ENCODE measurements around the gene DNMBP. TPM values are rescaled to one million over a fixed set of nuclear protein-coding genes. Genes with fewer than 3 reads are reported as not detected.
"Not testable (repeated sequence)": the region's sequence is repeated elsewhere in the genome, so short reads cannot be mapped to it uniquely, and the experiment has no call there.

DNMBP gene
- total RNA-seq, 1 donor from 2014 or later: 7.7 TPM

DNA sequence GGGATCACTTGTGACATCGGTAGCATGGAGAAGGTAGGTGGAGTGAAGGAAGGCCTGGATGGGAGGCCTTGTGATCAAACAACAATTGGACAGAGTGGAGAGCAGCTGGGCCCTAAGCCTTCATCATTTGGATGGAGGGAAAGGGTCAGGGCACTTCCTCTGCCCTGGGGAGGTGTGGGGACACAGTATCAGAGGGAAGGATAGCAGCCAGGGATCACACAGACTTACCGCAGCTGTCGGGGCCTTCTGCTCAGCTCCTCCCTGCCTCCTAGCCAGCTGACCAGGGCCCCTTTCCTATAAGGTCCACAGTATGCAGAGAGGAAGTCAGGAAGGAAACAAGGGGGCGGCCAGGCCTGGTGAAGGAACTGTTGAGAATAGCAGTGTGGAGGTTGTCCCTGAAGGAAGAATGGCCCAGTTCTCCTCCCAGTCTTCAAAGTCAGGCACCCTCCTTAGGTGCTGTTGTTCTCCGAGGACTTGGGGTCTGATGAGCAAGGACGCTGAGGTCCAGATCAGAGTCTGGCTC is 165.3 kb downstream of the DNMBP start:
- H3K27ac ChIP-seq (replicated peaks): no peak overlapping the region
- TF ChIP-seq CTCF (IDR thresholded peaks at IDR 0.05; ENCODE audit: borderline replicate concordance): no peak
- H3K36me3 ChIP-seq: no peaks in the 10 kb centered on the region
- intact Hi-C loops (cut with micrococcal nuclease): no loop called here
- DNase-seq: no peak
- peaks cover 10% of the 10 kb centered on the region for H3K4me1 ChIP-seq
- H3K9me3 ChIP-seq (replicated peaks): no peaks in the 10 kb centered on the region
- H3K4me3 ChIP-seq: no peak overlapping the region
- no peaks in the 10 kb centered on the region for H3K27me3 ChIP-seq (ENCODE audit: low read depth)

- TF ChIP-seq CTCF (IDR thresholded peaks at IDR 0.05; ENCODE audit: borderline replicate concordance): no peak
- Histone ChIP-seq H3K27me3 (ENCODE audit: low read depth) (no peaks in the 10 kb centered on the region), H3K4me3 (no peak overlapping the region), H3K4me1 (peaks cover 10% of the 10 kb centered on the region), H3K36me3 (no peaks in the 10 kb centered on the region), H3K9me3 (replicated peaks) (no peaks in the 10 kb centered on the region), H3K27ac (replicated peaks) (no peak overlapping the region)
- intact Hi-C loops (cut with micrococcal nuclease): no loop called here
- no peak for DNase-seq
Observed at GRCh38 chr10:99843310-99843709, 166.4 kb downstream of the DNMBP start.

DNA sequence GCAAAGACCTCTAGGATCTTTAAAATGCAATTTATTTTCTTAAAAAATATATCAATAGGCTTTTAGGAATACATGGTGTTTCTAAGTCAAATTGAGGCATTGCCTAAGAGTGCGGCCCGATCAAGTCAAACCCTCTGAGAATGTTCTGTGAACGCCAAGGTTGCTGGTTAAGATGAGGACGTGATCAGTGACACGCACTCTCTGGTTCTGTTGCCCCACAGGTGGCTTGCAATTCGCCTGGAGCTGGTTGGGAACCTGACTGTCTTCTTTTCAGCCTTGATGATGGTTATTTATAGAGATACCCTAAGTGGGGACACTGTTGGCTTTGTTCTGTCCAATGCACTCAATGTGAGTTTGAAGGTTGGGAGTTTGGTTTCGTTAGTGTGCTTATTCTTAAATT is 168.0 kb downstream of the DNMBP start:
- Histone ChIP-seq H3K36me3 (no peaks in the 10 kb centered on the region), H3K4me3 (no peak overlapping the region), H3K4me1 (peaks cover 10% of the 10 kb centered on the region), H3K27me3 (ENCODE audit: low read depth) (no peaks in the 10 kb centered on the region), H3K9me3 (replicated peaks) (no peaks in the 10 kb centered on the region), H3K27ac (replicated peaks) (no peak overlapping the region)
- intact Hi-C loops (cut with micrococcal nuclease): no loop called here
- TF ChIP-seq CTCF (IDR thresholded peaks at IDR 0.05; ENCODE audit: borderline replicate concordance): no peak
- DNase-seq: no peak

GRCh38 chr10:99840859-99841258 is 168.9 kb downstream of the DNMBP start:
- intact Hi-C loops (cut with micrococcal nuclease); H3K4me3 ChIP-seq; DNase-seq; H3K36me3 ChIP-seq; H3K9me3 ChIP-seq (replicated peaks); H3K27ac ChIP-seq (replicated peaks); H3K27me3 ChIP-seq (ENCODE audit: low read depth); H3K4me1 ChIP-seq: not testable (repeated sequence)

DNA sequence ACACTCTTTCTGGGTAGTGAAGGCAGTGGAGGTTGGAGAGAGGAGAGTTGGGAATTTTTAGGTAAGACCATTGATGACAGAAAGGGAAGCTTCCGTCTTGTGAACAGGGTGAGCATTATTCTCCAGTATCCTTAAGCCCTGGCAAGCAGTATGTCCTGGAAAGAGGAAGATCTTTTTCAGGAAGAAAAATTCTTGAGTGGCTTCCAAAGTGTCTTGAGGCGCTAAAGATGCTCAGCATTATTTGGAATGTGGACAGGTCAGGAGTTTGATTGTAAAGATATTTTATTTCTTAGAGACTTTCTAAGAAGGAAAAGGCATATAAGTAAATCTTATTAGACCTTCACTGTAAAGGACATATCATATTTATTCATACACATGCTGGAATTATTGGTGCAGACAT is 173.0 kb downstream of the DNMBP start:
- DNase-seq: no peak
- Histone ChIP-seq H3K9me3 (replicated peaks) (no peaks in the 10 kb centered on the region), H3K27ac (replicated peaks) (no peak overlapping the region), H3K4me1 (peaks cover 7% of the 10 kb centered on the region), H3K36me3 (no peaks in the 10 kb centered on the region), H3K27me3 (ENCODE audit: low read depth) (no peaks in the 10 kb centered on the region), H3K4me3 (no peak overlapping the region)
- TF ChIP-seq CTCF (IDR thresholded peaks at IDR 0.05; ENCODE audit: borderline replicate concordance): no peak
- intact Hi-C loops (cut with micrococcal nuclease): no loop called here

GRCh38 chr10:99835947-99836346 is 173.8 kb downstream of the DNMBP start:
- no peaks in the 10 kb centered on the region for H3K9me3 ChIP-seq (replicated peaks)
- no peak overlapping the region for H3K27ac ChIP-seq (replicated peaks)
- H3K27me3 ChIP-seq (ENCODE audit: low read depth): no peaks in the 10 kb centered on the region
- intact Hi-C loops (cut with micrococcal nuclease): no loop called here
- peaks cover 7% of the 10 kb centered on the region for H3K4me1 ChIP-seq
- no peak for TF ChIP-seq CTCF (IDR thresholded peaks at IDR 0.05; ENCODE audit: borderline replicate concordance)
- H3K4me3 ChIP-seq: no peak overlapping the region
- no peak for DNase-seq
- H3K36me3 ChIP-seq: no peaks in the 10 kb centered on the region
